Fibroblast of skin of back (primary cell): Measurements from ENCODE around the gene TBC1D1.

Source experiments
- DNase-seq: peaks from one replicate; pipeline ENCODE4 v3.0.0-alpha.2; 2013

TBC1D1 gene

GRCh38 chr4:38129460-38130227 is 238.8 kb downstream of the TBC1D1 start:
- peak; percentile 78 for DNase-seq

- DNase-seq = no peak
Measured at GRCh38 chr4:38130884-38131283, 240.0 kb downstream of the TBC1D1 start.

GRCh38 chr4:38131371-38132091 is 240.6 kb downstream of the TBC1D1 start:
- no peak for DNase-seq

GRCh38 chr4:38132107-38132673 is 241.3 kb downstream of the TBC1D1 start:
- DNase-seq = peak; percentile 94

- DNase-seq = no peak
Measured at GRCh38 chr4:38132843-38133662, 242.2 kb downstream of the TBC1D1 start.

GRCh38 chr4:38133711-38134480 is 243.0 kb downstream of the TBC1D1 start:
- DNase-seq = no peak

- DNase-seq = no peak
Measured at GRCh38 chr4:38135201-38135600, 244.3 kb downstream of the TBC1D1 start.

- DNase-seq = no peak
Measured at GRCh38 chr4:38136604-38137003, 245.7 kb downstream of the TBC1D1 start.

- DNase-seq = no peak
Measured at GRCh38 chr4:38137080-38137479, 246.2 kb downstream of the TBC1D1 start.

GRCh38 chr4:38138363-38138762 is 247.5 kb downstream of the TBC1D1 start:
- no peak for DNase-seq

GRCh38 chr4:38139187-38139586 is 248.3 kb downstream of the TBC1D1 start:
- DNase-seq = no peak

GRCh38 chr4:38140643-38141203 is 249.8 kb downstream of the TBC1D1 start:
- DNase-seq = no peak

GRCh38 chr4:38141808-38142500 is 251.1 kb downstream of the TBC1D1 start:
- DNase-seq = no peak

GRCh38 chr4:38144031-38144430 is 253.1 kb downstream of the TBC1D1 start:
- no peak for DNase-seq

- DNase-seq = no peak
Measured at GRCh38 chr4:38145033-38145678, 254.3 kb downstream of the TBC1D1 start.

- DNase-seq = peak; percentile 67
Measured at GRCh38 chr4:38145741-38146140, 254.9 kb downstream of the TBC1D1 start.

GRCh38 chr4:38146383-38146782 is 255.5 kb downstream of the TBC1D1 start:
- no peak for DNase-seq

- no peak for DNase-seq
Measured at GRCh38 chr4:38149472-38149996, 258.6 kb downstream of the TBC1D1 start.

GRCh38 chr4:38149997-38150671 is 259.2 kb downstream of the TBC1D1 start:
- peak; percentile 54 for DNase-seq

GRCh38 chr4:38150766-38151165 is 259.9 kb downstream of the TBC1D1 start:
- peak; percentile 72 for DNase-seq
